Coronary artery (tissue), 2 donors: ENCODE measurements around the gene SLC37A2.
"Not testable (repeated sequence)": the region's sequence is repeated elsewhere in the genome, so short reads cannot be mapped to it uniquely, and the experiment has no call there.

Experiments
- DNase-seq: peaks from one replicate; pipeline ENCODE4 v3.0.0-alpha.2; 2017; ENCODE audit warnings: low spot score
- H3K27ac ChIP-seq, 2 donors: fragments of 200-600 bp; sonication (generic); one replicate each; pipeline ENCODE4 v1.5.1; 2016 to 2019
- H3K4me3 ChIP-seq: fragments of 200-600 bp; sonication (generic); 2 replicates; pipeline ENCODE4 v1.5.1; 2016; ENCODE audit warnings: mild to moderate bottlenecking, moderate library complexity
- TF ChIP-seq, protein P1 (sequence below): fragments of 200-600 bp; sonication (generic); IDR thresholded peaks from one replicate; pipeline ENCODE4 v1.5.1; 2019; ENCODE audit warnings: antibody characterized with exemption

SLC37A2 gene

DNA sequence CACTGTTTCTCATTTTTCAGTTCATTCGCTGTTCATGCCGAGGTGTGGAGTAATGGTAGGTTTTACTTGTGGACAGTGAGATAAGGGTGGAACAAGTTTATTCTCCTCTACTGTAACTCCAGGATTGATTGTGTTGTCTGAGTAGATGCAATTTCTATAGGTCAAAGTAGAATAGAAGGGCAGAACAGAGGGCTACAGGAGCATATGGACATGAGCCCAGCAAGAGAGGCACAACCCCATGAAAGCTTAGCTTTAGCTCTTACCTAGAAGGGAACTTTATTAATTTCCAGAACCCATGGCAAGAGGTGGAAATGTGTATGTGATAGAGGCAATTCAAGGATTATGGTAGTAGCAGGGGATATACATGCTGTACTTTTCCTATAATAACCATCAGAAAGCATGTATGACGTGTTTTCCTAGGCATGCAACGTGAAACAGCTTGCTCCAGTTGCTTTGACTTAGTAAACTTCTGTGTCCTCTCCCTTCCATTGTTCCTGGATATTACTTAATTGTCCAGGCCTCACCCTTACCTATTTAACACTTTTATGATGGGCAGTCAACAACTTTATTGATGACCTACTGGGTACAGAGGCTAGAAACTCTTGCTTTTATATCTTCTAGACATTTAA, 13.8 kb upstream of the SLC37A2 start:
- no peak for DNase-seq
- Histone ChIP-seq H3K27ac (no peak overlapping the region), H3K4me3 (no peak overlapping the region)
- TF ChIP-seq, protein P1, sequence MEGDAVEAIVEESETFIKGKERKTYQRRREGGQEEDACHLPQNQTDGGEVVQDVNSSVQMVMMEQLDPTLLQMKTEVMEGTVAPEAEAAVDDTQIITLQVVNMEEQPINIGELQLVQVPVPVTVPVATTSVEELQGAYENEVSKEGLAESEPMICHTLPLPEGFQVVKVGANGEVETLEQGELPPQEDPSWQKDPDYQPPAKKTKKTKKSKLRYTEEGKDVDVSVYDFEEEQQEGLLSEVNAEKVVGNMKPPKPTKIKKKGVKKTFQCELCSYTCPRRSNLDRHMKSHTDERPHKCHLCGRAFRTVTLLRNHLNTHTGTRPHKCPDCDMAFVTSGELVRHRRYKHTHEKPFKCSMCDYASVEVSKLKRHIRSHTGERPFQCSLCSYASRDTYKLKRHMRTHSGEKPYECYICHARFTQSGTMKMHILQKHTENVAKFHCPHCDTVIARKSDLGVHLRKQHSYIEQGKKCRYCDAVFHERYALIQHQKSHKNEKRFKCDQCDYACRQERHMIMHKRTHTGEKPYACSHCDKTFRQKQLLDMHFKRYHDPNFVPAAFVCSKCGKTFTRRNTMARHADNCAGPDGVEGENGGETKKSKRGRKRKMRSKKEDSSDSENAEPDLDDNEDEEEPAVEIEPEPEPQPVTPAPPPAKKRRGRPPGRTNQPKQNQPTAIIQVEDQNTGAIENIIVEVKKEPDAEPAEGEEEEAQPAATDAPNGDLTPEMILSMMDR, result no peak

DNA sequence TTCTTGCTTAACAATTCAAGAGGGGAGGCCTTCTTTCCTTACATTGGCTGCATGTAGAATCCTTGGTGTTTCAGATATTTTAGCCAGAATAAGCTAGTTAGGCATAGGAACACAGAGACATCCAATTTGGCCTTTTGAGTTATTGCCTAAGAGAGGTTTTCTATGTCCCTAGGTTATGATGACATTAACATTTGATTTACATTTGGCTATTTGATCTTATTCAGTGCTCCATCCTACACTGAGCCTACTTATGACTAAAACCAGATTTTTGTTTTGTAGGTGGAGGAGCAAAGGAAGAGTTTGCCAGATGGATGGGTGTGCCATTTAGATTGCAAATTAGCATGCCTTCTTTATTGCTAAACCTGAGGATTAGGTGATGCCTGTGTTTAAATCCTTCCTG, 11.1 kb upstream of the SLC37A2 start:
- DNase-seq, result no peak
- Histone ChIP-seq H3K4me3 (no peak overlapping the region), H3K27ac (no peak overlapping the region)
- TF ChIP-seq, protein P1, result no peak

DNA sequence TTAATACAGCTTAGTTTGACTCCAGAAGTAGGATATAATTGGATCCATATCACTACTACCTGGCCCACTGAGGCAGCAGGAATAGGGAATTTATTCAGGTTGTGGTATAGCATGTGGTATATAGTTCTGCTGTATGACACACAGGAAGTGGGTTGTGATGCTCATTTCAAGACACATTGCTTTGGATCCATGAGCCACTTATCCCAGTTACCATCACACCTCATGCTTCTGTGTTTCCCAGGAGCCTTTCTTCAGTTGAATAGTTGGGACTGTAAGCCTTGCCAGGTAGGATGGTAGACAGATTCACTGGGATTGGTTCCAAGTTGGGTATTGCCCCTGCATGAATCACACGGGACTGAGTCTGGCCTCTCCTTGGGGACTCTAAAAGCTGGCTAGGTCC, 9.9 kb upstream of the SLC37A2 start:
- Histone ChIP-seq H3K4me3 (no peak overlapping the region), H3K27ac (no peak overlapping the region)
- no peak for DNase-seq
- TF ChIP-seq, protein P1, result no peak

DNA sequence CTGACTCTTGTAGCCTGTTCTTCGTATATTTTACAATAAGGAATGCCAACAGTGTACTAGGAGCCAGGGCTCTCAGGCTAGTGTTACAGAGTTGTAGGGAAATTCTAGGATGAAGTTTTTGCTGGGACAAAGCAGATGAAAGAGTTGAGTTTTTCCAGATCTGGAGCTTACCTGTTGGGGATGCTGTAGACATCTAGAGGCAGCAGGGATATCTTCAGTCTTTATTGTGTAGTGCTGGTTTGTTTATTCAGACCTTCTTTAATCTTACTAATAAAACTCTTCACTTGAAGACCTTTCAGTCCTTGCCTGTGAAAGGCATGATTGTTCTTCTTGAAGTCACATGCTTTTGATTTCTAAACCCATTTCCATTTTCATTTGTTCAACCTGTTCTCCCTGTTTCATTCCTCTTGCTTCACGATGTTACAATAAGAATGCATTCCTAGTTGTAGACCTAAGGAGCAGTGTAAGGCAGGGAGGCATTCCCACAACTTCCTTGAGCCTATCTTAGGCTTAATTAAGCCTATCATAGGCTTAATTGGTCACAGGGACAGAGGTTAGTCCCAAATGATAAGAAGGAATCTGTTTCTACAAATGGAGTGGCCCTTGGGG, 7.9 kb upstream of the SLC37A2 start:
- Histone ChIP-seq H3K27ac (no peak overlapping the region), H3K4me3 (no peak overlapping the region)
- DNase-seq, result no peak
- TF ChIP-seq, protein P1, result no peak

DNA sequence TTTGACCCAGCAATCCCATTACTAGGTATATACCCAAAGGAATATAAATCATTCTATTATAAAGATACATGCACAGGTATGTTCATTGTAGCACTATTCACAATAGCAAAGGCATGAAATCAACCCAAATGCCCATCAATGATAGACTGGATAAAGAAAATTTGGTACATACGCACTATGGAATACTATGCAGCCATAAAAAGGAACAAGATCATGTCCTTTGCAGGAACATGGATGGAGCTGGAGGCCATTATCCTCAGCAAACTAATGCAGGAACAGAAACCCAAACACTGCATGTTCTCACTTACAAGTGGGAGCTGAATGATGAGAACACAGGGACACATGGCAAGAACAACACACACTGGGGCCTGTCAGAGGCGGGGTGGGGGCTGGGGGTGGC, 7.0 kb upstream of the SLC37A2 start:
- H3K27ac ChIP-seq, H3K4me3 ChIP-seq, DNase-seq: not testable (repeated sequence)

DNA sequence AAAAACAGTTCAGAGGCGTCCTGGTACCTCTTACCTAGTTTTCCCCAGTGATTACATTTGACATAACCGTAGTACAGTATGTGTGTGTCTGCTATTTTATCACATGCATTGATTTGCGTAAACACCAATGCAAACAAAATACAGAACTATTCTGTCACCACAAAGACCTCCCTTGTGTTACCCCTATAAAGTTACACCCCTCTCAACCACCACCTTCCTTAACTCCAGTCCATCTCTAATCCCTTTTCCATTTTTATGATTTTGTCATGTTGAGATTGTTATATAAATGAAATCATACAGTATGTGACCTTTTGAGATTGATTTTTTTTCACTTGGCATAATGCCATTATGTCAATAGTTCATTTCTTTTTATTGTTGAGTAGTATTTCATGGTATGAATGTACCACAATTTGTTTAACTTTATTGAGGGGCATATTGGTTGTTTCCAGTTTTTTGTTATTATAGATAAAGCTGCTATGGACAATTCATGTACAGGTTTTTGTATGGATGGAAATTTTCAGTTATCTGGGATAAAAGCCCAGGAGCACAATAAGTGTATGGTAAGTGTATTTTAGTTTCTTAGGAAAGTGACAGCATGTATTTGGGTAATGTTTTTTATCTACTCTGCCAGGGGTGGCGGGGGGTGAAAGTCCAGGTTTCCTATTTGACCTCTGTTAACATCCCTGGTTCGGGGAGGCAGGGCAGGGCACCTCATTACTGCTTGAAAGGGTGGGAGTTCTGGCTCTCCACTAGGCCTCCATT, 6.0 kb upstream of the SLC37A2 start:
- no peak for DNase-seq
- Histone ChIP-seq H3K27ac (no peak overlapping the region), H3K4me3 (no peak overlapping the region)
- TF ChIP-seq, protein P1, result no peak

DNA sequence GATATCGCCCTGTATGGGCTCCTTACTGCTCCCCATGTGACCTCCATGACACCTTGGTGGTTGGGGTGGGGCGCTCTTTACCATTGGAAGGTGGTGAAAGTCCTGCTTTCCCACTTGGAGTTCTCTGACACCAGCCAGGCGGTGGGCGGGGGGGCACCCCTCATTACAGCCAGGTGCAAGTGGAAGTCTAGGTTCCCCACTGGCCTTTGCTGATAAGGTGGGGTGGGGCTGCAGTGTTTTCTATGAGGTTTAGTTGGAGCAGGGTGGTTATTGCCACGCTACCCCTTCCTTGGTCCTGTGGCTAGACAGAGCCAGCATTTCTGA, 5.5 kb upstream of the SLC37A2 start:
- TF ChIP-seq, protein P1, result no peak
- H3K4me3 ChIP-seq, result no peak overlapping the region
- no peak for DNase-seq
- H3K27ac ChIP-seq, result no peak overlapping the region
